Stimulated activated CD4-positive, alpha-beta T cell treated with anti-CD3 and anti-CD28 coated beads, Interleukin-12 subunit alpha, Interleukin-12 subunit beta, amount 100 ng/mL, for 24 hours (primary cell): Measurements from ENCODE around the gene ABCA1.

ENCODE experiments used
- DNase-seq, 2 experiments: peaks; one replicate each; pipeline ENCODE4 v3.0.0-alpha.2; 2020; ENCODE audit warnings: low read depth in 2 of 2

ABCA1 gene

DNA sequence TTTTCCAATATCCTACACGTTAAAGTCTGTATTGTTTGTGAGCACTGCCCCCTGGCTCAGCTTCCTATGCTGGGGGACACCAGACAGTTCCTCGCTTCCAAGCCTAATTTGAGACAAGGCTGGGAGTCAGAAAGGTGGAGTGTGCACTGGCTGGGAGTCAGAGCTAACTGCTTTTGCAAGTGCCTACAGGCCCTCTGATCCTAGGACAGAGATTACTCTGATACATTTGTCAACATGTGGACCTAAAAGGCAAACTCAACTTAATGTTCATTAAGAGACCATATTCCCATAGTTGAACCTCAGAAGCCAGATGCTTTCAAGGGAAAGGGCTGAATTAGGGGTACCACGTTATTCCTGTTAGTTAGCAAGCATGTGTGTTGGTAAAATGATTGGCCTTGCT, 83.2 kb downstream of the ABCA1 start:
- DNase-seq, result no peak

DNA sequence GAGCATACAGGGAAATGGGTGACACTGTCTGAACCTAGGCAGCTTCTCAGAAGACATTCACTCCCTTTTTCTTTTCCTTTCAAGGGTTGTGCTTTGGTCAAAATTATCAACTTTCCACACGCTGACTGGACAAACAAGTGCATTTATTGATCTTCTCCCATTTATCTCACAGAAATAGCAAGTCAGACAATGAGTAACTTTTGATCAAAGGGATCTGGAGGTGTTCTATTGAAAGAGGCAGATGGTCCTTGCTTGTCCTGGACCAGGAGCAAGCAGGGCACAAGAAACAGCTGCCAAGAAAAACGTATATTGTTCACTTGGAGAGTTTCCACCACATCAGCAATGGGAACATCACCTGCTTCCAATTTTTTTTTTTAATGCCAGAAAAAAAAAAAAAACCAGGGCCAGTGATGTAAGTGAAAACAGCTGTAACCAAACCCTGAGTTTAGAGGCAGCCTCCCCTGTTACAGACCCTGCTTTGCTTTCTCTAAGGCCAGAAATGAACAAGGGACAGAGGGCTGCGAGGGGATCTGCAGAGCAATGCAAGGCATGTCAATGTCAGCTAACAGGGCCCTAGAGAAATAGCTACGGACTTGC, 84.2 kb downstream of the ABCA1 start:
- no peak for DNase-seq

- DNase-seq, result no peak
These were observed 85.3 kb downstream of the ABCA1 start for GRCh38 chr9:104842698-104843097.

DNA sequence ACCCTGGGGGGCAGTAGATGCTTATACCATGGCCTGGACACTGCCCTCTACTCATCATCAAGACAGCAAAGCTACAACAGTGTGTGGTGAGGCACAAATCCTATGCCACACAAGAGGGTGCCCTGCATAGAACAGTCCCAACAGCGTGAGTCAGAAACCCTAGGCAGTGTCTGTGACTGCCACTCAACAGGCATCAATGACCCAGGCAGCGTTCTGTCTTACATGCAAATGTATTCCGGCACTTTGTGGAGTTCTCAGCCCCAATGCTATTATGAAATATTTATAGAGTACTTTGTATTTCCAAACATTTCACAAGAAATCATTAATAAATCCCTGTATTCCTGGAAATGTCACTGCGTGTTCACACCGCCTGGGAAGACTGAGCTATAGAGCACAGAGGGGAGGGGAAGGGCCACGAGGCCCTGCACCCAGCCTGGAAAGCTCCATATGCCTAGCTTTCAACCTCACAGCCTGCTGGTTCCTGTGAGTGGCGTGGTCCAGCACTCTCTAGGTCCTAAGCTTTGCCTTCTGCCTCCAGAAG, 86.3 kb downstream of the ABCA1 start:
- DNase-seq, result no peak

- DNase-seq, result no peak
These were observed 89.0 kb downstream of the ABCA1 start for GRCh38 chr9:104838958-104839357.

DNA sequence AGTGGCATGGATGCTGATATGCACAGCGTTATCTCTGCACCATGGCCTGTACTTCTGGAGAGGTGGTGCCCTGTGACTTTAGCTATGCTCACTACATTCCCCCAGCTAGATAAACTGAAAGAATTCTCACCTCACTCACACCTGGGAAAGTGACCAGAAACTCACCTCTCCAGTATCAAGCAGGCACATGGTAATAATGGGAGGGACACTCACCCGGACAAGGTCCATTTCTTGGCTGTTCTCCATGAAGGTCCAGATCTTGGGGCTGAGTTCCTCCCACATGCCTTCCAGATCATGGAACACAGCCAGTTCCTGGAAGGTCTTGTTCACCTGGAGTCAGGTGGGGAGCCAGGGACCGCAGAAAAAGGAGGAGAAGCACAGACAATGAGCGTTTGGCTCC, 91.2 kb downstream of the ABCA1 start:
- no peak for DNase-seq

GRCh38 chr9:104836235-104836634, 91.7 kb downstream of the ABCA1 start:
- no peak for DNase-seq

- no peak for DNase-seq
These were observed 92.8 kb downstream of the ABCA1 start for GRCh38 chr9:104835161-104835560.

DNA sequence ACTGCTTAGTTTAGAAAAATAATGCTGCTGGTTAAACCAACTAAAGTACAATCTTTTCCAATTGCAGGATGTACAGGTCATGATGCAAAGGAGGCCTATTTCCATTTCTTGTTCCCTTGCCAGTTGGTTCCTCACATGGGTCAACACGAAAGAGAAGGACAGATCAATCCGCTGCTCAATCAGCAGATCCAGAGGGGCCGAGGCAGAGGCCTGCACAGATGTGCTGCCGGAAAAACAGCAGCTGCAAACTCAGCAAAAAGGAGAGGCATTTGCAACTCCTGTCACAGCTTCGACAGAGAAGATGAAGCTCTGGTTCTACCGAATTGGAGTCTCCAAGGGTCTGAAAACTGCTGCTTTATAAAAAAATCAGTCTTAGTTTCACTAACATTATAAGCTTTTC, 94.3 kb downstream of the ABCA1 start:
- no peak for DNase-seq

DNA sequence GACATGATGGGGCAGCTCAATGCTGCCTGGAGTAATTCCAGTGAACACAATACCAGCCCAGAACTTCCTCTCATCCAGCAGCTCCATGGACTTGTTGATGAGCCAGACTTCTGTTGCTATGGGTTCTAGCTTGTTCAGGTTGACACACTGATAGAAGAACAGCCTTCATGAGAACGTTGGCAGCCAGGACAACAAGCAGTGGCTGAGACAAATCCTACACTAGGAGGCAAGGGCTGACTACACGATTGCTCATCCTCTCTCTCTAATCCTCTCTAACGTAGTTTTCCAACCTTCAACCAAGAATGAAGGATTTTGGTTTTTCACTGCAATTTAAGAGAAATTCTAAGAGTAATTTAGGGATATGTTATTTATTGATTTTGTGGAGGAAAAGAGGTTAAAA, 96.3 kb downstream of the ABCA1 start:
- DNase-seq, result no peak

DNA sequence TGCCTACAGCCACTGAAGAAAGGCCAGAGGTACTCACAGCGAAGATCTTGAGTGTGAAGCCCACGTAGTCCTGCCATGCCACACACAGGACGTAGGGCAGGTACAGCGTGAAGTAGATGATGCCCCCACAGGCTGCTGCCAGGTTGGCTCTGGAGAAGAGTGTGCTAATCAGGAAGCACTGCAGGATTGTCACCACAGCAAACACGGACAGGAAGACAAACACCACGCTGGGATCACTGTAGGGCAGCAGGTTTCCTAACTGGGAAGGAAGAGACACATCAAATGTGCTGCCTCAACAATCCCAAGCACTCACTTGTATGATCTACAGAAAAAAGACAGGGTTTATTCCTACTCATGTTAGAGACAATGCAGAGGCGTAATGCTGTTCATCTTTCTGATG, 101.0 kb downstream of the ABCA1 start:
- no peak for DNase-seq

GRCh38 chr9:104826079-104826775, 101.7 kb downstream of the ABCA1 start:
- no peak for DNase-seq

DNA sequence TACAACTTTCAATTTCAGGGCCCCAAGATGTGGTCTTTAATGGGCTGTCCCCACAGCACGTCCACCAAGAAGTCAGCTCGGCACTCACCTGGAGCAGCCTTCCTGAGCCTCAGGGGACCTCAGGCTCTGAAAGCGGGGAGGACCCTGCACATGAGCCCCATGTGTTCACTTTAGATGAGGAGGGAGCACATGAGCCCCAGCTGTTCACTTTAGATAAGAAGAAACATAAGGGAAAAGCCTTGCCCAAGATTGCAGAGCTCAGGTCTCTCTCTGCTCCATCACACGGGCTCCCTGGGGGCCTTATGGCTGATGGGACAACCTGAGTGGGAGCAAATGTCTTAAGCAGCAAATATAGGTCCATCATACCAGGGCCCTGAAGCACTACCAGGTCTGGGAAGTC, 107.6 kb downstream of the ABCA1 start:
- DNase-seq, result no peak

DNA sequence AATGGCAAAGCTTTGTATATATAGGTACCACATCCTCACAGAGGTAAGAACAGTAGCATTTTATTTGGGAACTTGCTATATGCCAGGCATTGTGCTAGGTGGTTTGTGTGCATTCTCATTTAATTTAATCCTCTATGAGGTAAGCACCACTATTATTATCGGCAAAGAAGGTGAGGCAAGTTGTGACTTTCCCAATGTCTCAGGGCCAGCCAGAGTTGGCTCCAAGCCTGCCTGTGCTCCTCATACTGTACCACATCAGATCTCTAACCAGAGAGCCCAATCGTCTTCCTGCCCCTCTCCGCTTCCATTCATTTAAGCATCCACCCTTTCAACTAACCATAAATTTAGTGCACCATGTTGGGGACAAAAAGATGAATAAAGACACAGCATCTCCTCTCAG, 108.9 kb downstream of the ABCA1 start:
- no peak for DNase-seq

GRCh38 chr9:104817437-104817836, 110.5 kb downstream of the ABCA1 start:
- no peak for DNase-seq

DNA sequence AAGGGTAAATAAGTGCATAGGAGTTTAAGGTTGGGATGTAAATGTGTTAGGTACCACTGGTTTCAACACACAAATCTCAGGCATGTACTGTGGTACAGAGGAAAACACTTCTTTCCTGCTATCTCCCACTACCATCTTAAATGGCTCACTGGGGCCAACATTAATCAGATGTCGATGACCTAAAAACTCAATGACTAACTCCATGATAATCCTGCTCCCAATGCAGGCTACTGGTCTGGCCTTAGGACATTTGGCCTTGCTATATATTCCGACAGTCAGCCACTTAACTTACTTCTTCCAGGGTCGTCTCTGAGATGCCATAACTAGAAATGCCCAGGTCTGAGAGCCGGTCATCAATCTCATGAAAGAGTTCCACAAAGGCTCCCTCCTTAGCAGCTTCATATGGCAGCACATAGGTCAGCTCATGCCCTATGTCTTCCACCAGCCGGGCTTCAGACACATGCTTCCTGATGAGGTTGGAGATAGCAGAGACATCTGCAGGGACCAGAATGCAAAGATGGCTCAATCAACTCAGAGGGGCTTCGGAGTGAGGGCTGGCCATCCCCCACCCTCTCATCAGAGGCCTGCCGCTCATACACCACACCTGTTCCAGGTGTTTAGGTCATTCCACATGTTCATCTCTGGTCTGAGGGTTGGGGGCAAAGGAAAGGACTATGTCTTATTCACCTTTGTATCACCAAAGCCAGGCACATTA, 111.9 kb downstream of the ABCA1 start:
- DNase-seq, result no peak

DNA sequence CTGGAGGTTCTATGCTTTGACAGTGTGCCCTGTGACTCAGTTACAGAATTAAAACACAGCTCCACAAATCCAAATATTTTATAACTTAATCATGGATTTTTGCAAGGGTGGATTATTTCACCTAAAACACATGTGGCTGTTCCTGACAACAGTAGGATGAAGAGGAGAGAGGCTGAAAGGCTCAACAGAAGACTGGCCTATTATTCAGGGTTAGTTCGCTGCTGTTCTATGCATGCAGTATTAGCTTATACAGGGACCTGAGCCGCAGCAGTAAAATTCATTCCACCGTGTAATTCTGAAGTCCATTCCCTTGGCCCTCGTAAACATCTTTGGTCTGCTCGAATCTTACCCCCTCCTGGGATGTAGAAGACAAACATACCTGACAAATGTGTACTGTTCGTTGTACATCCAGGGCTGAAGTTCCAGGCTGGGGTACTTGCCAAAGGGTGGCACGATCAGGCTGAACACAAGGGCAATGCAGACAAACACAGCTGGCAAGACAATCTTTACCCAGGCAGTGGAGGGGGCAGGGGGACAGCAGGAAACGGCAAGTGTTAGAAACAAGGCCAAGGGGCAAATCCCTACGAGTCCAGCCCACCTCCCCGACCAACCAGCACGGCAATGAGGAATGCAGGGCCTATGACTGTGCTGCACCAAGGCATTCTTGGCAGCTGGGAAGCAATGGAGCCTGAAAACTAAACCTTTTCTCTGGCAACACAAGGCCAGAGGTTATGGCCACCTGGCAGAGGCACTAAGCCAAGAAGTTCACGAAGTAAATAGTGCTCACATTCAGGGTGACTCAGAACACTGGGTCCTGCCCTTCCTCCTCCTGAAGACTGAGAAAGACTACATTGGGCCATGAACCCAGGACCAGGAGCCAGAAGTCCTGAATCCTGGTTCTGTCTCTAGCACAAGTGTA, 117.3 kb downstream of the ABCA1 start:
- no peak for DNase-seq

DNA sequence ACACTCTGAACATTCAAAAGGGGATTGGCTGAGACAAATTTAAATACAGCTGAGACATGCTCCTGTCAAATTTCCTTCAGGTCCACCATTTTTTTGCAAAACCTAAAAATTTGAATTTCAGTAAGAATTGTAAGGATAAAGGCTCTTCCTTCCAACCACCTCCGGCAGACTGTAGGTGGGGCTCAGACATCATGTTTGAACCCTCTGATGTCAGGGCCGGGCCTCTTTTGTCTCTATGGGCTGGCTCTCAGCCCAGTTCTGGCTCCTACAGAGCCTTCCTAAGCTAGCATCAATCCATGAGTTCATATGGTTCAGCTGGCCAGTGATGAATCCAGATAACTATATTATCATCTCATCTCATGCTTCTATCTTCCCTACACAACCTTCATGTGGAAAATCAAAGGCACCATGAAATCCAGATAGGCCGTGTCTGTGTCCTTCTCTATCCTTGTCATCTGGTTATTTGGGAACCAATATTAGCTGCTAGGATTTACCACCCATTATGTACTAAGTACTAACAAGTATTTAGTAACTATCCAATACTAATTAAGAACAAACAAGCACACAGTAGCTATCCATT, 119.8 kb downstream of the ABCA1 start:
- no peak for DNase-seq

DNA sequence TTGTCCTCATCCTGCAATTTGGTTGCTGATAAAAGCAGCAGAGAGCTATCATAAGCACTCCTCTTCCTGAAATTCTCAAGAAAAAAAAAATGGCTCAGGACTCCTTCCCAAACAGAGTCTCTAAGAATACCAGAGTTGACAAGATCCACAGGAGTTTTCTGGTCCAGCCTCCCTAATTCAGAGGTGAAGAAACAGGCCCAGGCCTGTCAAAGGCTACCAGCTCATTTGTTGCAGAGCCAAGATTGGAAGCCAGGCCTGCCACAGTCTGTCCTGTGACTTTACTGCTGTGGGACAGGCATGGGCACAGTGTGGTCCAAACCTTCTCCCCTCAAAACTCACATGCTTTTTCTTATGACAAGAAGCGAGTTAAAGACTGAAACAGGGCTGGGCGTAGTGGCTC, 122.5 kb downstream of the ABCA1 start:
- DNase-seq, result no peak

DNA sequence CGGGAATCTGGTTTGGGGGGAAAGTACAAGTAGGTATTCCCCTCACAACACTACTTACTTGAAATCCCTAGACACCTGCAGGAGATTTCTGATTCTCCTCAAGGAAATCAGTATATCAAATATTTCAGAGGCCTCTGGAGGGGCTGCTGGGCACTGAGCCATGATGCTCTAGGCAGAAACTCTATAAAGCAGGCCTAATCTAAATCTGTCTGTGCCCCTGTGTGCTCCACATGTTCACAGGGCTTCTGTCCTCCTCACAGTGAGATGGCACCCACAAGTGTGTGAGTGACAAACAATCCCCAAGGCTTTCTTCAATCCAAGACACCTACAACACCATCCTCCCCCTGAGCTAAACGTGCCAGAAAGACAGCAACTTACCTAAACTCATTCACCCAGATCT, 125.0 kb downstream of the ABCA1 start:
- DNase-seq, result no peak

- DNase-seq, result no peak
These were observed 125.8 kb downstream of the ABCA1 start for GRCh38 chr9:104802110-104802509.
